SU-DHL-6 (cell line): ENCODE data around the gene COG4.

Source experiments
- H2AFZ ChIP-seq: fragments of 200-600 bp; sonication (generic); 2 replicates; pipeline ENCODE4 v1.6.1; 2014; ENCODE audit warnings: low read depth, mild to moderate bottlenecking, moderate library complexity, mixed read lengths, antibody characterized with exemption, low read length; ENCODE audit not compliant: severe bottlenecking
- H3F3A ChIP-seq: fragments of 200-600 bp; shearing (Covaris generic); 2 replicates; pipeline ENCODE4 v1.6.0; 2016; ENCODE audit warnings: antibody characterized with exemption, mild to moderate bottlenecking; ENCODE audit not compliant: insufficient read depth
- H3K27ac ChIP-seq: fragments of 200-600 bp; sonication (generic); 2 replicates; pipeline ENCODE4 v1.5.1; 2016; ENCODE audit warnings: low read depth, mild to moderate bottlenecking, low read length, moderate library complexity, mixed read lengths
- H3K27me3 ChIP-seq: fragments of 200-600 bp; sonication (generic), shearing (Covaris generic); 2 replicates; pipeline ENCODE4 v1.6.0; 2014; ENCODE audit warnings: mild to moderate bottlenecking, low read length
- H3K36me3 ChIP-seq: fragments of 200-600 bp; sonication (generic); 2 replicates; pipeline ENCODE4 v1.6.1; 2014; ENCODE audit warnings: mild to moderate bottlenecking, low read length, mixed read lengths
- H3K4me2 ChIP-seq: fragments of 300-600, 200-600 bp; shearing (Covaris generic), sonication (generic); 2 replicates; pipeline ENCODE4 v1.6.0; 2014; ENCODE audit warnings: low read length, low read depth, mild to moderate bottlenecking; ENCODE audit not compliant: poor library complexity, severe bottlenecking
- H3K4me3 ChIP-seq: fragments of 200-600 bp; sonication (generic); 2 replicates; pipeline ENCODE4 v1.5.1; 2014; ENCODE audit warnings: antibody characterized with exemption, low read length, mild to moderate bottlenecking, mixed read lengths; ENCODE audit not compliant: insufficient read depth, poor library complexity, severe bottlenecking
- H3K79me2 ChIP-seq: fragments of 200-600 bp; sonication (generic); 2 replicates; pipeline ENCODE4 v1.6.1; 2014; ENCODE audit warnings: mild to moderate bottlenecking, low read length, moderate library complexity; ENCODE audit not compliant: insufficient read depth
- H3K9ac ChIP-seq: fragments of 200-600 bp; sonication (generic); 2 replicates; pipeline ENCODE4 v1.7.0; 2014; ENCODE audit warnings: mild to moderate bottlenecking, low read length
- H3K9me2 ChIP-seq: fragments of 200-600 bp; sonication (generic); replicated peaks from 2 replicates; pipeline ENCODE4 v1.6.1; 2014; ENCODE audit warnings: low read length; ENCODE audit not compliant: insufficient read depth
- H3K9me3 ChIP-seq: fragments of 200-600 bp; sonication (generic); 2 replicates; pipeline ENCODE4 v1.6.1; 2014; ENCODE audit warnings: low read length, mixed read lengths; ENCODE audit not compliant: insufficient read depth
- H4K20me1 ChIP-seq: fragments of 200-600 bp; sonication (generic); 2 replicates; pipeline ENCODE4 v1.6.1; 2014; ENCODE audit warnings: low read depth, mild to moderate bottlenecking, antibody characterized with exemption, low read length, moderate library complexity, mixed read lengths
- EZH2phosphoT487 ChIP-seq: fragments of 200-600 bp; sonication (generic), shearing (Covaris generic); conservative IDR thresholded peaks from 2 replicates; pipeline ENCODE4 v1.6.1; 2018; ENCODE audit warnings: mild to moderate bottlenecking, antibody characterized with exemption, low read length, moderate library complexity, mixed read lengths
- TF ChIP-seq, protein P1 (sequence below): fragments of 200-600 bp; sonication (generic); IDR thresholded peaks from one replicate; pipeline ENCODE4 v1.5.1; 2017; ENCODE audit warnings: antibody characterized with exemption, mild to moderate bottlenecking, low read length, moderate library complexity; ENCODE audit not compliant: insufficient read depth, poor library complexity, severe bottlenecking

The COG4 gene

DNA sequence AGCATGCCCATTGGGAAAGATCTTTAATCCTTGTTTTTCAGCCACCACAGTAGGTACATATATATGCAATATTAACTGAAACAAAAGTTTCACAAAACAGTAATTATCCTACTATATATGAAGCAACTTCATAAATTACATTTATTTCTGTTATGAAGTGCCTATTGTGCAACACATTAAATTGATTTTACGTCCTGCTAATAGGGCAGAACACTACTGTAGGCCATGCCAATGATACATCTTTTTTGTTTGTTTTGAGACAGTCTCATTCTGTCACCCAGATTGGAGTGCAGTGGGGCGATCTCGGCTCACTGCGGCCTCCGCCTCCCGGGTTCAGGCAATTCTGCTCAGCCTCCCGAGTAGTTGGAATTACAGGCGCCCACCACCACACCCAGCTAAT lies 29.3 kb upstream of the COG4 start:
- no peak overlapping the region for H3K4me2 ChIP-seq
- H3F3A ChIP-seq = peaks cover 13% of the 10 kb centered on the region; the same call in 1 of the 2 replicates
- H2AFZ ChIP-seq = no peak overlapping the region
- TF ChIP-seq, protein P1, sequence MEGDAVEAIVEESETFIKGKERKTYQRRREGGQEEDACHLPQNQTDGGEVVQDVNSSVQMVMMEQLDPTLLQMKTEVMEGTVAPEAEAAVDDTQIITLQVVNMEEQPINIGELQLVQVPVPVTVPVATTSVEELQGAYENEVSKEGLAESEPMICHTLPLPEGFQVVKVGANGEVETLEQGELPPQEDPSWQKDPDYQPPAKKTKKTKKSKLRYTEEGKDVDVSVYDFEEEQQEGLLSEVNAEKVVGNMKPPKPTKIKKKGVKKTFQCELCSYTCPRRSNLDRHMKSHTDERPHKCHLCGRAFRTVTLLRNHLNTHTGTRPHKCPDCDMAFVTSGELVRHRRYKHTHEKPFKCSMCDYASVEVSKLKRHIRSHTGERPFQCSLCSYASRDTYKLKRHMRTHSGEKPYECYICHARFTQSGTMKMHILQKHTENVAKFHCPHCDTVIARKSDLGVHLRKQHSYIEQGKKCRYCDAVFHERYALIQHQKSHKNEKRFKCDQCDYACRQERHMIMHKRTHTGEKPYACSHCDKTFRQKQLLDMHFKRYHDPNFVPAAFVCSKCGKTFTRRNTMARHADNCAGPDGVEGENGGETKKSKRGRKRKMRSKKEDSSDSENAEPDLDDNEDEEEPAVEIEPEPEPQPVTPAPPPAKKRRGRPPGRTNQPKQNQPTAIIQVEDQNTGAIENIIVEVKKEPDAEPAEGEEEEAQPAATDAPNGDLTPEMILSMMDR = no peak
- TF ChIP-seq EZH2phosphoT487 = no peak
- no peaks in the 10 kb centered on the region for H3K9me2 ChIP-seq
- no peak overlapping the region for H3K4me3 ChIP-seq
- H3K36me3 ChIP-seq = peaks cover 87% of the 10 kb centered on the region
- H3K27me3 ChIP-seq = no peaks in the 10 kb centered on the region
- H3K9me3 ChIP-seq = no peaks in the 10 kb centered on the region
- H3K9ac ChIP-seq = no peak overlapping the region
- H4K20me1 ChIP-seq = peaks cover 52% of the 10 kb centered on the region
- H3K79me2 ChIP-seq = peaks cover 77% of the 10 kb centered on the region
- H3K27ac ChIP-seq = no peak overlapping the region

DNA sequence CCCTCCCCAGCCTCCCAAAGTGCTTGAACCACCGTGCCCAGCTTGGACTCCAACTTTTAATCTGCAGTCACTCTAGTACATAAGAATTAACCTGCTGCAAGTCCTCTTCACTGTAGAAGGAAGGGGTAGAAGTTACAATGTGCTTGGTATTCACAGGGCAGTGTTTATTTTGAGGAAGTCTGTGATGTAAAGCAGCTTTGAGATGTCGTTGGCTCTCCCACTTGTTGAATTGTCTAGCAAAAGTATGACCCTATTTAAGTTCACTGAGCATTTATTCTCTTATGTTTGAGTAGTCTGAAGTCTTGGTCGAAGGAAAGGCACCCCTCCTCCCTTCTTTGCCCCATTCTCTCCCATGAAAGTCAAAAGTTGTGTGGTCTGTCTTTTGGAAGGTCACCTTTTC lies 28.4 kb upstream of the COG4 start:
- Histone ChIP-seq H3K9ac (no peak overlapping the region), H3K79me2 (peaks cover 83% of the 10 kb centered on the region), H3K27ac (no peak overlapping the region), H3K4me3 (no peak overlapping the region), H3K9me3 (no peaks in the 10 kb centered on the region), H4K20me1 (peaks cover 47% of the 10 kb centered on the region), H2AFZ (no peak overlapping the region), H3K4me2 (no peak overlapping the region), H3K27me3 (no peaks in the 10 kb centered on the region), H3K9me2 (no peaks in the 10 kb centered on the region), H3F3A (peaks cover 7% of the 10 kb centered on the region; the same call in 1 of the 2 replicates), H3K36me3 (peaks cover 80% of the 10 kb centered on the region)
- no peak for TF ChIP-seq EZH2phosphoT487
- TF ChIP-seq, protein P1 = no peak

DNA sequence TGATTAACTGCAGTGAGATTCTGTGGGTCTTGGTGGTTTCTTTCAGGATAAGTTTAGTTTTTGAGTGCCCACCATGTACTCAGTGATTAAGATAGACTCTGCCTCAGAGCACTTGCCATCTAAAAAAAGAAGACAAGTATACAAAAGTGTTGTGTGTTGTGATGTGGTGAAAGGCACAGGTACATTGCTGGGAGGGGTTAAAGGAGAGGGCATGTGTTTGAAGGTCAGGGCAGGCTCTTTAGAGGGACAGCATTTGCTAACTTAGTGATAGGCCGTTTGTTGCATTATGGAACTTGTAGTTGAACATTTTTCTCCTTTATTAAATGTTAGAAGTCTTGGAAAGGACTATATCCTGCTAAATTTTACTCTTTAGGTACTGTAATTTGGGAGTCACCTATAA lies 26.7 kb upstream of the COG4 start:
- H3K9ac ChIP-seq = no peak overlapping the region
- H3K27ac ChIP-seq = no peak overlapping the region
- H3K9me3 ChIP-seq = no peaks in the 10 kb centered on the region
- peaks cover 16% of the 10 kb centered on the region; the same call in 1 of the 2 replicates for H3F3A ChIP-seq
- no peak overlapping the region for H3K4me2 ChIP-seq
- no peak overlapping the region for H3K4me3 ChIP-seq
- peaks cover 88% of the 10 kb centered on the region for H3K79me2 ChIP-seq
- no peaks in the 10 kb centered on the region for H3K27me3 ChIP-seq
- peaks cover 56% of the 10 kb centered on the region for H4K20me1 ChIP-seq
- H3K9me2 ChIP-seq = no peaks in the 10 kb centered on the region
- H2AFZ ChIP-seq = no peak overlapping the region
- TF ChIP-seq, protein P1 = no peak
- no peak for TF ChIP-seq EZH2phosphoT487
- H3K36me3 ChIP-seq = peaks cover 80% of the 10 kb centered on the region
